ENCODE results near the gene RYR1. TPM values are rescaled to one million over a fixed set of nuclear protein-coding genes. Genes with fewer than 3 reads are reported as not detected.

The RYR1 gene
- polyA plus RNA-seq, 3 donors: 0.76 to 2.1 (median 2.1) TPM

GRCh38 chr19:38624822-38625221 is 191.3 kb downstream of the RYR1 start:
- Histone ChIP-seq H3K4me3 (replicated peaks in 1 of 3; ENCODE audit: low read depth in 2 of 3, low read length in 3 of 3) (no peak overlapping the region), H3K27ac (ENCODE audit: low read depth in 1 of 2, low read length in 2 of 2) (no peak overlapping the region), H3K4me1 (ENCODE audit: control insufficient read depth in 1 of 2, insufficient read depth in 2 of 2, low read length in 2 of 2) (peaks cover 3 to 5% of the 10 kb centered on the region in 2 donors), H3K27me3 (ENCODE audit: control insufficient read depth in 2 of 2, insufficient read depth in 2 of 2, low read length in 2 of 2) (no peaks in the 10 kb centered on the region), H2AFZ (ENCODE audit: insufficient read depth, low read depth, low read length, poor library complexity, severe bottlenecking) (no peak overlapping the region), H4K20me1 (ENCODE audit: insufficient read depth, low read length) (peaks cover 18% of the 10 kb centered on the region), H3K9me3 (replicated peaks in 1 of 2; ENCODE audit: control insufficient read depth in 1 of 2, insufficient read depth in 1 of 2, low read length in 2 of 2) (no peaks in the 10 kb centered on the region), H3K4me2 (replicated peaks; ENCODE audit: extremely low read depth, low read length, poor library complexity, severe bottlenecking) (no peak overlapping the region), H3K9ac (ENCODE audit: insufficient read depth, low read length, poor library complexity, severe bottlenecking) (no peak overlapping the region), H3K36me3 (replicated peaks in 1 of 2; ENCODE audit: control insufficient read depth in 1 of 2, insufficient read depth in 2 of 2, low read length in 2 of 2) (peaks cover 85 to 93% of the 10 kb centered on the region in 2 donors), H3K79me2 (ENCODE audit: insufficient read depth, low read length) (peaks cover 30% of the 10 kb centered on the region)
- Mint-ChIP-seq H3K27me3 (ENCODE audit: low read depth in 3 of 3) (peaks cover 0 to 4% (median 1%) of the 10 kb centered on the region in 3 donors), H3K4me1 (peaks cover 5% of the 10 kb centered on the region), H3K36me3 (peaks cover 76 to 100% of the 10 kb centered on the region in 2 donors), H3K4me3 (no peak overlapping the region), H3K27ac (peak overlapping the region in 1 of 7 donors; percentile 70), H3K9me3 (no peaks in the 10 kb centered on the region)
- TF ChIP-seq CTCF (IDR thresholded peaks at IDR 0.05): no peak
- WGBS (ENCODE audit: insufficient coverage): 100% methylated on average over 1 of the region's 3 CpGs
- no peak for DNase-seq
- intact Hi-C loops (cut with micrococcal nuclease): no loop called here

GRCh38 chr19:38626401-38626800 is 192.9 kb downstream of the RYR1 start:
- peaks cover 15% of the 10 kb centered on the region for H3K79me2 ChIP-seq (ENCODE audit: insufficient read depth, low read length)
- H3K9ac ChIP-seq (ENCODE audit: insufficient read depth, low read length, poor library complexity, severe bottlenecking): no peak overlapping the region
- H3K4me2 ChIP-seq (replicated peaks; ENCODE audit: extremely low read depth, low read length, poor library complexity, severe bottlenecking): no peak overlapping the region
- Mint-ChIP-seq H3K9me3 (peaks cover 0 to 2% (median 0%) of the 10 kb centered on the region in 7 donors), H3K27me3 (ENCODE audit: low read depth in 3 of 3) (peaks cover 0 to 4% (median 0%) of the 10 kb centered on the region in 3 donors), H3K27ac (peak overlapping the region in 1 of 7 donors; percentile 80), H3K36me3 (peaks cover 80 to 100% of the 10 kb centered on the region in 2 donors), H3K4me3 (no peak overlapping the region), H3K4me1 (no peaks in the 10 kb centered on the region)
- H4K20me1 ChIP-seq (ENCODE audit: insufficient read depth, low read length): peaks cover 19% of the 10 kb centered on the region
- no peak for DNase-seq
- no peaks in the 10 kb centered on the region for H3K4me1 ChIP-seq (ENCODE audit: control insufficient read depth in 1 of 2, insufficient read depth in 2 of 2, low read length in 2 of 2)
- TF ChIP-seq CTCF (IDR thresholded peaks at IDR 0.05): no peak
- H2AFZ ChIP-seq (ENCODE audit: insufficient read depth, low read depth, low read length, poor library complexity, severe bottlenecking): no peak overlapping the region
- intact Hi-C loops (cut with micrococcal nuclease): no loop called here
- no peak overlapping the region for H3K27ac ChIP-seq (ENCODE audit: low read depth in 1 of 2, low read length in 2 of 2)
- H3K27me3 ChIP-seq (ENCODE audit: control insufficient read depth in 2 of 2, insufficient read depth in 2 of 2, low read length in 2 of 2): no peaks in the 10 kb centered on the region
- no peak overlapping the region for H3K4me3 ChIP-seq (replicated peaks in 1 of 3; ENCODE audit: low read depth in 2 of 3, low read length in 3 of 3)
- peaks cover 84 to 93% of the 10 kb centered on the region in 2 donors for H3K36me3 ChIP-seq (replicated peaks in 1 of 2; ENCODE audit: control insufficient read depth in 1 of 2, insufficient read depth in 2 of 2, low read length in 2 of 2)
- no peaks in the 10 kb centered on the region for H3K9me3 ChIP-seq (replicated peaks in 1 of 2; ENCODE audit: control insufficient read depth in 1 of 2, insufficient read depth in 1 of 2, low read length in 2 of 2)
- WGBS (ENCODE audit: insufficient coverage): 100% methylated on average over 4 of the region's 4 CpGs
